ENCODE measurements around the gene ARHGEF9. TPM values are rescaled to one million over a fixed set of nuclear protein-coding genes. Genes with fewer than 3 reads are reported as not detected.

Gene ARHGEF9
- total RNA-seq, 1 donor from 2014 or later, result 56.4 TPM

DNA sequence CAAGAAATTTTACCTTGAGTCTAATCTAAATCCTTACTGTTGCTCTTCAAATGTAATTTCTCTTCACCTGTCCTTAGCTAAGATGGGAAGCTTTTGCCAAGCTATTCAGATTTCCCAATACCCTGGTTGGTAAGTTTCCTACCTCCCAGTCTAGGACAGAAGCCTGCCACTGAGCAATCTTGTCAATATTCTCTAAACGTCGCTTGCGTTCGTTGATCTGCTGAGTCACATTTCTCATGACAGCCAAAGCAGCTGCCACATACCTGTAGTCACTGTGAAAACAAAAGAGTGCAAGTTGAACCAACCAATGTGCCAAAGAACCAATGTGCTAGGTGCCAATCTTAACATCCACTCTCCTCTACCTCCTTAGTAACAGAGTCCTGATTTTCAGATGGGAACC is 111.1 kb downstream of the ARHGEF9 start:
- Mint-ChIP-seq H3K4me3 (ENCODE audit: unreplicated experiment) (no peak overlapping the region), H3K36me3 (ENCODE audit: low read depth) (peaks cover 4% of the 10 kb centered on the region), H3K4me1 (ENCODE audit: low read depth) (no peaks in the 10 kb centered on the region), H3K27ac (ENCODE audit: unreplicated experiment) (no peak overlapping the region), H3K27me3 (ENCODE audit: low read depth) (no peaks in the 10 kb centered on the region), H3K9me3 (ENCODE audit: low read depth) (peaks cover 11% of the 10 kb centered on the region)
- TF ChIP-seq CTCF (IDR thresholded peaks at IDR 0.05), result no peak
- DNase-seq (ENCODE audit: low spot score), result no peak

GRCh38 chrX:63664741-63665140 is 120.3 kb downstream of the ARHGEF9 start:
- DNase-seq (ENCODE audit: low spot score), result no peak
- no peaks in the 10 kb centered on the region for H3K27me3 Mint-ChIP-seq (ENCODE audit: low read depth)
- peaks cover 7% of the 10 kb centered on the region for H3K36me3 Mint-ChIP-seq (ENCODE audit: low read depth)
- no peak overlapping the region for H3K27ac Mint-ChIP-seq (ENCODE audit: unreplicated experiment)
- TF ChIP-seq CTCF (IDR thresholded peaks at IDR 0.05), result no peak
- no peak overlapping the region for H3K4me3 Mint-ChIP-seq (ENCODE audit: unreplicated experiment)
- peaks cover 16% of the 10 kb centered on the region for H3K9me3 Mint-ChIP-seq (ENCODE audit: low read depth)
- peaks cover 15% of the 10 kb centered on the region for H3K4me1 Mint-ChIP-seq (ENCODE audit: low read depth)

GRCh38 chrX:63664083-63664482 is 120.9 kb downstream of the ARHGEF9 start:
- peaks cover 21% of the 10 kb centered on the region for H3K4me1 Mint-ChIP-seq (ENCODE audit: low read depth)
- peaks cover 7% of the 10 kb centered on the region for H3K36me3 Mint-ChIP-seq (ENCODE audit: low read depth)
- no peaks in the 10 kb centered on the region for H3K27me3 Mint-ChIP-seq (ENCODE audit: low read depth)
- H3K27ac Mint-ChIP-seq (ENCODE audit: unreplicated experiment), result peak overlapping the region; percentile 4
- H3K9me3 Mint-ChIP-seq (ENCODE audit: low read depth), result peaks cover 20% of the 10 kb centered on the region
- DNase-seq (ENCODE audit: low spot score), result no peak
- TF ChIP-seq CTCF (IDR thresholded peaks at IDR 0.05), result no peak
- no peak overlapping the region for H3K4me3 Mint-ChIP-seq (ENCODE audit: unreplicated experiment)

- Mint-ChIP-seq H3K4me3 (ENCODE audit: unreplicated experiment) (no peak overlapping the region), H3K36me3 (ENCODE audit: low read depth) (peaks cover 4% of the 10 kb centered on the region), H3K27me3 (ENCODE audit: low read depth) (no peaks in the 10 kb centered on the region), H3K4me1 (ENCODE audit: low read depth) (peaks cover 44% of the 10 kb centered on the region), H3K27ac (ENCODE audit: unreplicated experiment) (no peak overlapping the region), H3K9me3 (ENCODE audit: low read depth) (peaks cover 16% of the 10 kb centered on the region)
- no peak for DNase-seq (ENCODE audit: low spot score)
- TF ChIP-seq CTCF (IDR thresholded peaks at IDR 0.05), result no peak
These were observed 123.3 kb downstream of the ARHGEF9 start for GRCh38 chrX:63661676-63662075.

GRCh38 chrX:63658920-63659319 is 126.1 kb downstream of the ARHGEF9 start:
- Mint-ChIP-seq H3K36me3 (ENCODE audit: low read depth) (peaks cover 4% of the 10 kb centered on the region), H3K27me3 (ENCODE audit: low read depth) (no peaks in the 10 kb centered on the region), H3K4me3 (ENCODE audit: unreplicated experiment) (no peak overlapping the region), H3K9me3 (ENCODE audit: low read depth) (peaks cover 12% of the 10 kb centered on the region), H3K4me1 (ENCODE audit: low read depth) (peaks cover 41% of the 10 kb centered on the region), H3K27ac (ENCODE audit: unreplicated experiment) (peak overlapping the region; percentile 76)
- TF ChIP-seq CTCF (IDR thresholded peaks at IDR 0.05), result no peak
- no peak for DNase-seq (ENCODE audit: low spot score)

Data from chondrocyte (in vitro differentiated cells).